Measurements from ENCODE around the gene SIN3B.

GRCh38 chr19:16791942-16792341, 37.3 kb upstream of the SIN3B start:
- TF ChIP-seq TOE1 (CRISPR knock-in tag; IDR thresholded peaks at IDR 0.05) (no peak), HDAC2 (CRISPR knock-in tag; IDR thresholded peaks at IDR 0.05) (no peak), ZBTB49 (CRISPR knock-in tag; IDR thresholded peaks at IDR 0.05; ENCODE audit: borderline replicate concordance) (no peak), POLR2A (IDR thresholded peaks at IDR 0.05; ENCODE audit: insufficient read depth in 1 of 2, low read depth in 2 of 2, low read length in 2 of 2) (no peak), RAD21 (CRISPR knock-in tag; IDR thresholded peaks at IDR 0.05) (no peak), ZIK1 (CRISPR knock-in tag; IDR thresholded peaks at IDR 0.05; ENCODE audit: borderline replicate concordance, low read depth) (no peak)
